OCI-LY7 (cell line): ENCODE measurements around the gene NTNG2. TPM values are rescaled to one million over a fixed set of nuclear protein-coding genes. Genes with fewer than 3 reads are reported as not detected.

Source experiments
- BruUV-seq: library from RNA; stranded (reverse); fragments of 400-500 nt; replicated peaks from 2 replicates; lab custom pipeline; 2021; lab: Mats Ljungman, UMichigan
- CTCF ChIA-PET: fragments of 300-600 bp; sonication (Branson Sonifier 250); formaldehyde crosslinking; loops from one replicate; lab custom pipeline; 2022; ENCODE audit warnings: antibody characterized with exemption; ENCODE audit not compliant: unreplicated experiment; lab: Charles Lee
- POLR2A ChIA-PET: fragments of 300-600 bp; sonication (Branson Sonifier 250); formaldehyde crosslinking; loops from one replicate; lab custom pipeline; 2022; ENCODE audit warnings: antibody characterized with exemption; lab: Charles Lee
- DNase-seq: peaks from one replicate; pipeline ENCODE4 v3.0.0-alpha.2; 2015; ENCODE audit warnings: low spot score
- H2AFZ ChIP-seq: fragments of 200-600 bp; sonication (generic), shearing (Covaris generic); 2 replicates; pipeline ENCODE4 v1.6.1; 2014; ENCODE audit warnings: mild to moderate bottlenecking, antibody characterized with exemption, low read length, moderate library complexity
- H3K27ac ChIP-seq: fragments of 200-600 bp; sonication (generic); 2 replicates; pipeline ENCODE4 v1.5.1; 2014; ENCODE audit warnings: mixed run types, low read depth, mild to moderate bottlenecking, moderate library complexity, low read length, inconsistent platforms; ENCODE audit not compliant: poor library complexity, severe bottlenecking
- H3K36me3 ChIP-seq: fragments of 200-600 bp; sonication (generic); 2 replicates; pipeline ENCODE4 v1.6.1; 2014; ENCODE audit warnings: mild to moderate bottlenecking, antibody characterized with exemption, low read length, moderate library complexity, mixed read lengths; ENCODE audit not compliant: insufficient read depth
- H3K4me1 ChIP-seq: fragments of 200-600 bp; sonication (generic); 2 replicates; pipeline ENCODE4 v1.5.1; 2014; ENCODE audit warnings: mild to moderate bottlenecking, low read length; ENCODE audit not compliant: insufficient read depth, poor library complexity, severe bottlenecking
- H3K4me2 ChIP-seq: fragments of 200-600 bp; sonication (generic); 2 replicates; pipeline ENCODE4 v1.6.1; 2014; ENCODE audit warnings: mild to moderate bottlenecking, low read length
- H3K4me3 ChIP-seq: fragments of 200-600 bp; sonication (generic); 2 replicates; pipeline ENCODE4 v1.5.1; 2014; ENCODE audit warnings: mild to moderate bottlenecking, low read depth, low read length; ENCODE audit not compliant: poor library complexity, severe bottlenecking
- H3K79me2 ChIP-seq: fragments of 200-600 bp; sonication (generic); 2 replicates; pipeline ENCODE4 v1.6.1; 2016; ENCODE audit warnings: low read depth, mild to moderate bottlenecking, low read length, moderate library complexity, mixed read lengths; ENCODE audit not compliant: insufficient read depth
- H3K9me2 ChIP-seq: fragments of 200-600 bp; sonication (generic); 2 replicates; pipeline ENCODE4 v1.6.1; 2016; ENCODE audit warnings: mild to moderate bottlenecking, low read length, mixed read lengths; ENCODE audit not compliant: insufficient read depth
- H3K9me3 ChIP-seq: fragments of 200-600 bp; sonication (generic); 2 replicates; pipeline ENCODE4 v1.6.1; 2014; ENCODE audit warnings: mild to moderate bottlenecking, mixed run types, low read length, mixed read lengths
- H4K20me1 ChIP-seq: fragments of 200-600 bp; sonication (generic); 2 replicates; pipeline ENCODE4 v1.6.1; 2014; ENCODE audit warnings: mild to moderate bottlenecking, antibody characterized with exemption, low read length, moderate library complexity, mixed read lengths; ENCODE audit not compliant: insufficient read depth
- CTCF ChIP-seq: fragments of 200-600 bp; sonication (generic); conservative IDR thresholded peaks from 2 replicates; pipeline ENCODE4 v1.5.1; 2014; ENCODE audit warnings: mild to moderate bottlenecking, antibody characterized with exemption, low read length, moderate library complexity, mixed read lengths
- EZH2phosphoT487 ChIP-seq: fragments of 200-600 bp; sonication (generic); IDR thresholded peaks from 2 replicates; pipeline ENCODE4 v1.6.1; 2018; ENCODE audit warnings: low read depth, borderline replicate concordance, mild to moderate bottlenecking, mixed run types, antibody characterized with exemption, low read length, moderate library complexity, mixed read lengths
- intact Hi-C: fragments of 100-400 bp; cut with micrococcal nuclease; formaldehyde crosslinking; loops from one replicate; pipeline ENCODE4 v1.10.0; 2022; ENCODE audit not compliant: unreplicated experiment
- total RNA-seq, 2 experiments: library from RNA; depleted of rRNA in 1 of 2; stranded (reverse); fragments of >200 nt in 1 of 2; shearing (Covaris generic) in 1 of 2; gene quantifications; 2 replicates each; pipeline ENCODE4 v1.2.3, GENCODE V29; 2014 to 2022

The NTNG2 gene
- total RNA-seq, 2 experiments from 2014 or later: 3.2 to 7.5 TPM

GRCh38 chr9:132204883-132205282, 43.0 kb downstream of the NTNG2 start:
- H3K4me1 ChIP-seq: no peaks in the 10 kb centered on the region
- no TSS peak for BruUV-seq
- H3K4me3 ChIP-seq: no peak overlapping the region
- no peak for DNase-seq
- no peak overlapping the region for H3K27ac ChIP-seq
- no peaks in the 10 kb centered on the region for H3K36me3 ChIP-seq
- ChIA-PET POLR2A (no interaction called here), CTCF (no interaction called here)
- H4K20me1 ChIP-seq: no peaks in the 10 kb centered on the region
- no peaks in the 10 kb centered on the region for H3K9me3 ChIP-seq
- no peak for TF ChIP-seq CTCF
- TF ChIP-seq EZH2phosphoT487: no peak
- no peaks in the 10 kb centered on the region for H3K9me2 ChIP-seq
- intact Hi-C loops: no loop called here
- no peak overlapping the region for H2AFZ ChIP-seq
- no peaks in the 10 kb centered on the region for H3K79me2 ChIP-seq
- H3K4me2 ChIP-seq: no peak overlapping the region

- ChIA-PET CTCF (no interaction called here), POLR2A (no interaction called here)
- no TSS peak for BruUV-seq
- no peaks in the 10 kb centered on the region for H3K9me3 ChIP-seq
- no peaks in the 10 kb centered on the region for H3K9me2 ChIP-seq
- intact Hi-C loops: no loop called here
- no peak for DNase-seq
- no peak overlapping the region for H3K27ac ChIP-seq
- no peaks in the 10 kb centered on the region for H3K79me2 ChIP-seq
- no peaks in the 10 kb centered on the region for H3K4me1 ChIP-seq
- H3K4me3 ChIP-seq: no peak overlapping the region
- no peak for TF ChIP-seq CTCF
- no peak for TF ChIP-seq EZH2phosphoT487
- no peak overlapping the region for H2AFZ ChIP-seq
- H3K36me3 ChIP-seq: no peaks in the 10 kb centered on the region
- no peaks in the 10 kb centered on the region for H4K20me1 ChIP-seq
- H3K4me2 ChIP-seq: no peak overlapping the region
Measured at GRCh38 chr9:132207215-132207614, 45.4 kb downstream of the NTNG2 start.

GRCh38 chr9:132207839-132208615, 46.2 kb downstream of the NTNG2 start:
- CTCF ChIA-PET: no interaction called here
- intact Hi-C loops: no loop called here
- POLR2A ChIA-PET: no interaction called here
- no peak overlapping the region for H3K4me3 ChIP-seq
- no peak overlapping the region for H3K4me2 ChIP-seq
- DNase-seq: no peak
- H4K20me1 ChIP-seq: no peaks in the 10 kb centered on the region
- no TSS peak for BruUV-seq
- TF ChIP-seq EZH2phosphoT487: no peak
- no peak for TF ChIP-seq CTCF
- no peaks in the 10 kb centered on the region for H3K4me1 ChIP-seq
- no peak overlapping the region for H2AFZ ChIP-seq
- no peak overlapping the region for H3K27ac ChIP-seq
- no peaks in the 10 kb centered on the region for H3K9me2 ChIP-seq
- H3K9me3 ChIP-seq: no peaks in the 10 kb centered on the region
- no peaks in the 10 kb centered on the region for H3K36me3 ChIP-seq
- no peaks in the 10 kb centered on the region for H3K79me2 ChIP-seq
